Panc1 (cell line): ENCODE measurements around the gene TMEM131.

ENCODE experiments used
- POLR2AphosphoS5 ChIP-seq: IDR thresholded peaks from 2 replicates; pipeline ENCODE4 v1.6.1; 2012; ENCODE audit warnings: mild to moderate bottlenecking, low read depth, low read length, moderate library complexity
- TF ChIP-seq, protein P1 (sequence below): fragments of 450-650 bp; IDR thresholded peaks from 2 replicates; pipeline ENCODE4 v1.5.1; 2017; ENCODE audit warnings: mild to moderate bottlenecking

DNA sequence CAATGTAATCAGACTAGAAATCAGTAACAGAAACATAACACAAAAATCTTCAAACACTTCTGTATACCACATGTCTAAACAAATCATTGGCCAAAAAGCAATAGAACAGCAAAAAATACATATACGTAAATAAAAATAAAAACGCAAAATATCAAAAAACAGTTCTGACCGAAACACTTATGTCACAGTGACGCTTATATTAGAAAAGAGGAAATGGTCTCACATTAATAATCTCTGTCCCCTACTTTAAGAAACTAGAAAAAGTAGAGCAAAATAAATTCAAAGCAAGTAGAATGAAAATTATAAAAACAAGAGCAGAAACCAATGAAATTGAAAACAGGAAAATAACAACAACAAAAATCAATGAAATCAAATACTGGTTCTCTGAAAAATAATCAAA, 41.9 kb downstream of the TMEM131 start:
- TF ChIP-seq, protein P1, sequence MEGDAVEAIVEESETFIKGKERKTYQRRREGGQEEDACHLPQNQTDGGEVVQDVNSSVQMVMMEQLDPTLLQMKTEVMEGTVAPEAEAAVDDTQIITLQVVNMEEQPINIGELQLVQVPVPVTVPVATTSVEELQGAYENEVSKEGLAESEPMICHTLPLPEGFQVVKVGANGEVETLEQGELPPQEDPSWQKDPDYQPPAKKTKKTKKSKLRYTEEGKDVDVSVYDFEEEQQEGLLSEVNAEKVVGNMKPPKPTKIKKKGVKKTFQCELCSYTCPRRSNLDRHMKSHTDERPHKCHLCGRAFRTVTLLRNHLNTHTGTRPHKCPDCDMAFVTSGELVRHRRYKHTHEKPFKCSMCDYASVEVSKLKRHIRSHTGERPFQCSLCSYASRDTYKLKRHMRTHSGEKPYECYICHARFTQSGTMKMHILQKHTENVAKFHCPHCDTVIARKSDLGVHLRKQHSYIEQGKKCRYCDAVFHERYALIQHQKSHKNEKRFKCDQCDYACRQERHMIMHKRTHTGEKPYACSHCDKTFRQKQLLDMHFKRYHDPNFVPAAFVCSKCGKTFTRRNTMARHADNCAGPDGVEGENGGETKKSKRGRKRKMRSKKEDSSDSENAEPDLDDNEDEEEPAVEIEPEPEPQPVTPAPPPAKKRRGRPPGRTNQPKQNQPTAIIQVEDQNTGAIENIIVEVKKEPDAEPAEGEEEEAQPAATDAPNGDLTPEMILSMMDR: no peak
- TF ChIP-seq POLR2AphosphoS5: no peak
